Measurements from ENCODE around the gene PBXIP1.
"Not testable (repeated sequence)": the region's sequence is repeated elsewhere in the genome, so short reads cannot be mapped to it uniquely, and the experiment has no call there.

Gene PBXIP1

GRCh38 chr1:154993572-154994268 is 37.8 kb upstream of the PBXIP1 start, which contains the start of gene LENEP:
Gene LENEP (plus strand): TSS chr1:154993586. CDS start chr1:154993608, 22 bp downstream.
- peak; percentile 21 for DNase-seq

- peak; percentile 33 for DNase-seq
Observed at GRCh38 chr1:154992721-154993571, 37.0 kb upstream of the PBXIP1 start.

DNA sequence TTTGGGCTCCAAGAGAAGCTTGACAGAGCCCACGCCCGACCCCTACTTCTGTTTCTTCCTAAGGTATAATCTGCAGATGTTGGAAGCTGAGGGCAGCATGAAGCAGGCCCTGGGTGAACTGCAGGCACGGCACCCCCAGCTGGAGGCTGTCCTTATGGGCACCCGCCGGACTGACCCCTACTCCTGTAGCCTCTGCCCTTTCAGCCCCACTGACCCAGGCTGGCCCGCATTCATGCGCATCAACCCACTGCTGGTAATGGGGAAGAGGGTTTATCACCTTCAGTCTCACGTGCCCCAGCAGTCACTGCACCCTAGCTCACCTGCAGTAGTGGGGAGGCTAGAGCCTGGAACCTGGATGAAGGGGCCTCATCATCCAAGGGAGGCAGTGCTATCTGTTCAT is 34.4 kb upstream of the PBXIP1 start:
- DNase-seq: no peak

GRCh38 chr1:154989195-154989860 is 33.4 kb upstream of the PBXIP1 start:
- DNase-seq: no peak

DNA sequence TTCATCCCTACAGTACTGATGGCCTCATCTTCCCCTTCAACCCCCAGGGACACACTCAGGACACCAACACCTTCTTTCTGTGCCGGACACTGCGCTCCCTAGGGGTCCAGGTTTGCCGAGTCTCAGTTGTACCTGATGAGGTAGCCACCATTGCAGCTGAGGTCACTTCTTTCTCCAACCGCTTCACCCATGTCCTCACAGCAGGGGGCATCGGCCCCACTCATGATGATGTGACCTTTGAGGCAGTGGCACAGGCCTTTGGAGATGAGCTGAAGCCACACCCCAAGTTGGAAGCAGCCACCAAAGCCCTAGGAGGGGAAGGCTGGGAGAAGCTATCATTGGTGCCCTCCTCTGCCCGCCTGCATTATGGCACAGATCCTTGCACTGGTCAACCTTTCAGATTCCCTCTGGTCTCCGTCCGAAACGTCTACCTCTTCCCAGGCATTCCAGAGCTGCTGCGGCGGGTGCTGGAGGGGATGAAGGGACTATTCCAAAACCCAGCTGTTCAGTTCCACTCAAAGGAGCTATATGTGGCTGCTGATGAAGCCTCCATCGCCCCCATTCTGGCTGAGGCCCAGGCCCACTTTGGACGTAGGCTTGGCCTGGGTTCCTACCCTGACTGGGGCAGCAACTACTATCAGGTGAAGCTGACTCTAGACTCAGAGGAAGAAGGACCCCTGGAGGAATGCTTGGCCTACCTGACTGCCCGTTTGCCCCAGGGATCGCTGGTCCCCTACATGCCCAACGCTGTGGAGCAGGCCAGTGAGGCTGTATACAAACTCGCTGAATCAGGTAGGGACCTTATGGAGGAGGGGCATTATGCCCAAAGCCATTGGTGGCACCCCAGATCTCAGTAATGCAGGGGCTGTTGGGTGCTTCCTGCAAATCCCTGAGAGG is 32.4 kb upstream of the PBXIP1 start:
- peak; percentile 19 for DNase-seq

DNA sequence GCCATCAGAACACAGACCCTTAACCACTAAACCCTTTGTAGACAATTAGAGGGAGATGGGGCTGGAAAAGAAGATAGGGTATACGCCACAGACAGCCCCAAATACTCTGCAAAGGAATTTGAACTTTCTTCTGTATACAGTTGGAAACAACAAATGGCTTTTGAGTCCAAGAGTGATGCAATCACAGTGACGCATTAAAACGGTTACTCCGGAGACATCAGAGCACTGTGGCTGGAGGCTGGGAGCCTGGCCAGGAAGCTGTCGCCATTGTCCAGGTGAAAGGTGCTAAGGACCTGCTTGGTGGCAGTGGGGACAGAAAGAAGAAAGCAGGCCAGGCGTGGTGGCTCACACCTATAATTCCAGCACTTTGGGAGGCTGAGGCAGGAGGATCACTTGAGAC is 31.4 kb upstream of the PBXIP1 start:
- no peak for DNase-seq

DNA sequence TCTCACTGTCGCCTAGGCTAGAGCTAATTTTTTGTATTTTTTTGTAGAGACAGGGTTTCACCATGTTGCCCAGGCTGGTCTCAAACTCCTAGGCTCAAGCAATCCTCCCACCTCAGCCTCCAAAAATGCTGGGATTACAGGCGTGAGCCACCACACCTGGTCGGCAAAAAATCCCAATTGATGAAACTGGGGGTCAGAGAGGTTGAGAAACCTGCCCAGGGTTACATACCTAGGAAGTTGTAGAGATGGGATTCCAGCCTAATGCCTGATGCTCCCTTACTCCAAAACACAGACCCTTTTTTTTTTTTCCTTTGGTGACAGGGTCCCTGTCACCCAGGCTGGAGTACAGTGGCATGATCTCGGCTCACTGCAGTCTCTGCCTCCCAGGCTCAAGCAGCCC is 30.8 kb upstream of the PBXIP1 start:
- not testable (repeated sequence) for DNase-seq

DNA sequence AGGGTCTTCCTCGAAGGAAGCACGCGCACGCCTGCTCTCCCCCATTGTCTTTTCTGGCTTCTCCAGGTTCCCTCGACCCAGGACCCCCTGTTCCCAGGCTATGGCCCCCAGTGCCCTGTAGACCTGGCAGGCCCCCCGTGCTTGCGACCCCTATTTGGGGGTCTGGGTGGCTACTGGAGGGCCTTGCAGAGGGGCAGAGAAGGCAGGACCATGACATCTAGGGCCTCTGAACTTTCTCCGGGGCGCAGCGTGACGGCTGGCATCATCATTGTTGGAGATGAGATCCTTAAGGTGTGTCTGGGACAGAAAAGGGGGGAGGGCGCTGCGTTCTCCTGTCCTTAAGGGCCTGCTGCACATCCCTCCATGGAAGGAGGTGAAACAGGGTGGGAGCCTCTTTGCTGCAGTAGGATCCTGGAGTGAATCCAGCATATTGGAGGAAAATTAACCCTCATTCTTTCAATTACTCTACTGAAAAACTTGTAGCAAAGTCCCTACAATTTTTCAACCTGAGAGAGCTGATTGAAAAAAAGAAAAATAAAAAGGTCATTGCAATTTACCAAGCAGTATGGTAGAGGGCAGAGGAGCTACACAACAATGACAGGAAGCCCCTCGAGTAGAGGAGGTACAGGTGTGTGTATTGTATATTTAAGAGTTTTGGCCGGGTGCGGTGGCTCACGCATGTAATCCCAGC is 28.0 kb upstream of the PBXIP1 start:
- DNase-seq: peak; percentile 31

- DNase-seq: peak; percentile 97
Observed at GRCh38 chr1:154982897-154983648, 27.2 kb upstream of the PBXIP1 start, which contains the start of gene FLAD1. Gene FLAD1 (plus strand): TSS chr1:154983344. CDS start chr1:154983695, 351 bp downstream.

DNA sequence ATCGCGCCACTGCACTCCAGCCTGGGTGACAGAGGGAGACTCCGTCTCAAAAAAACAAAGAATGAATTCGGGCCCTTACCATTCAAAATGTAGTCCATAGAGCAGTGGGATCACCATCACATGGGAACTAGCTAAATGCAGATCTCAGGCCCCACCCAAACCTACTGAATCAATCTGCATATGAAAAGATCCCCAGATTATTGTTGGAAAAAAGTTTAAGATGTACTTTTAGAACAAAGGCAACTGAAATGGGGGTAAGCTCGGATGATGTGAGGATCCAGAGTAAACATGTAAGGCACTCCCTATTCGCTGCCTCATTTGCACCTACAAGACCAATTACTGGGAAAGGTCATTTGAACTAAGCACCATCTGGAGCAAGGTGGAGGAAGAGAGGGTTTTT is 26.4 kb upstream of the PBXIP1 start:
- peak; percentile 12 for DNase-seq

DNA sequence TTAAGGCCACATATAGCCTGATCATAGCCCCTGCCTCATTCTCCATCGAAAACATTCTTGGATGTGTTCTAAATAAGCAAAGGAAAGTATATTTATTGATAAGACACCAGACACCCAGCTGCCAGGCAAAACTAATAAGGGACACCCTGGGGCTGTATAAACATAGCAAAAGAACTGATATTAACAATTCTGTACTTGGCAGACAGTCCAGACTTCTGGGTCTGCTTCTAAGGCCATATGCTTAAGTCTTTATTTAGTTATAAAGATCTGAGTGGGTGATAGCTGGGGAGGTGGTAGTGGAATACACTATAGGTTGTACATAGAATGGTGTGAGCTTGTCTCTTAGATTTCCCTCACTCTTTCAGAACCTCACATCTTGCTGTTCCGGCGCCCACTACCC is 22.5 kb upstream of the PBXIP1 start:
- DNase-seq: no peak

DNA sequence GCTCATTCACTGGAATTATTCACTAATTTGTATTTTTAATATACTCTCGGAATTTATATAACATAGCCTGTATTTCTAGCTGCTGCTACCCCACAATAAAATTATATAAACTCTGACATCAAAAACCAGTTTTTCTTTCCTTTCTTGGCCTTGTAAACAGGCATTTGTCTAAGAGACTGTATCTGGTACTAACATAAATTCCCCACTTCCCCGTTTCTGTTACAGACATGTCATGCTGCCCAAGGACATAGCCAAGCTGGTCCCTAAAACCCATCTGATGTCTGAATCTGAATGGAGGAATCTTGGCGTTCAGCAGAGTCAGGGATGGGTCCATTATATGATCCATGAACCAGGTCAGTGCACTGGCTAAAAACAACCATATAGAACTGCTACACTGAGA is 21.9 kb upstream of the PBXIP1 start:
- DNase-seq: not testable (repeated sequence)

DNA sequence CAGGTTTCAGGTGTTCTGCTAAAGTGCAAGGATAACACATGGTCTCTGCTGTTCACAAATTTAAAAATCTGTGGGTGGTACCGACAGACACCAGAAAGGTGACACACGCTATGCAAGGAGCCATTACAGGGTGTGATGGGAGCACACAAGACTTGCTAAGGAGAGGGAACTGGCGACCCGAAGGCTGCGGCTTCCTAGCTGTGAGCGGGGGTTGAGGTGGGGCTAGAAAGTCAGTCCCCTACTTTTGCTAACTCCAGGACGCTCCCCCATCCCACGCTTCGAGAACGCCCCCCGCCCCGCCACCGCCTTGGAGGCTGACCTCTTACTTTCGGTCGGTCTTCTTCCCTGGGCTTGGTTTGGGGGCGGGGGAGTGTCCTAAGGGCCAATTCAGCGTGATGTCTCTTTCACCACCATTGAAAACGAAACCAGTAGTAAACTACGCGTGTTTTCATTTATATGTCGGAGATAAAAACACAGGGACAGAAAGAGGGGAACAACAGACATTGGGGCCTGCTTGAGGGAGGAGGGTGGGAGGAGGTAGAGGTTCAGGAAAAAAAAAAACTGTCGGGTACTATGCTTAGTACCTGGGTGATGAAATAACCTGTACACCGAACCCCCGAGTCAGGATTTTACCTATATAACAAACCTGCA is 19.6 kb upstream of the PBXIP1 start:
- peak; percentile 78 for DNase-seq

DNA sequence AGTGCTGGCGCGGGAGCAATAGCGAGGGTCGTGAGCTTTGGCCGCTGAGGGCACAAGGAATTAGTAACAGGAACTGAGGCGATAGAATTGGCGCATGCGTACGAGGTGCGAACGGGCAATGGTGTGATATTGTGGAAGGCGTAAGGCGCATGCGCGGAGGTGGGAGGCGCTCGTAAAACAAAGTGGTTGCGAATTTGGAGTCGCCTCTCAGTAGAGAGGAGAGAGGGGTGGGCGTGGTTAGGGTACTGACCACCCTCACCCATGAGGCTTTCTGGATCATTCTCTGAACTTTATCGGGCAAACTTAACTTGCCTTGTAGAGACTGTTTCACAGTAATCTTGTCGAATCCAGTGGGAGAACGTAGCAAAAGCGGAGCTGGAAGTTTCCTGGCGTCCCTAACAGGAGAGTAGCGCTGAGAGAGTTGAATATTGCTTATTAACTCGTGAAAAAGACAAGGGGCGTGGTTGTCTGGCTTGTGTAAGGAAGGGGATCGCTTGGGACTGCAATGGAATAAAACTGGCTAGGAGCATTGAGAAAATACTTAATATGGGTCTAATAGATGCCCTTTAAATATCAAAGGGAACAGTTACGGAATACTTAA is 19.0 kb upstream of the PBXIP1 start:
- peak; percentile 97 for DNase-seq

- DNase-seq: peak; percentile 99
Observed at GRCh38 chr1:154974102-154974807, 18.4 kb upstream of the PBXIP1 start, which contains the start of gene CKS1B. Gene CKS1B (plus strand): TSS chr1:154974681. CDS start chr1:154974746, 65 bp downstream.

- peak; percentile 95 for DNase-seq
Observed at GRCh38 chr1:154973344-154974101, 17.6 kb upstream of the PBXIP1 start.

GRCh38 chr1:154972517-154973343 is 16.8 kb upstream of the PBXIP1 start:
- peak; percentile 83 for DNase-seq

- no peak for DNase-seq
Observed at GRCh38 chr1:154972213-154972516, 16.3 kb upstream of the PBXIP1 start.

All from left hindlimb (tissue), 1 donor.